ENCODE measurements around the gene ARAP3.

Gene ARAP3

DNA sequence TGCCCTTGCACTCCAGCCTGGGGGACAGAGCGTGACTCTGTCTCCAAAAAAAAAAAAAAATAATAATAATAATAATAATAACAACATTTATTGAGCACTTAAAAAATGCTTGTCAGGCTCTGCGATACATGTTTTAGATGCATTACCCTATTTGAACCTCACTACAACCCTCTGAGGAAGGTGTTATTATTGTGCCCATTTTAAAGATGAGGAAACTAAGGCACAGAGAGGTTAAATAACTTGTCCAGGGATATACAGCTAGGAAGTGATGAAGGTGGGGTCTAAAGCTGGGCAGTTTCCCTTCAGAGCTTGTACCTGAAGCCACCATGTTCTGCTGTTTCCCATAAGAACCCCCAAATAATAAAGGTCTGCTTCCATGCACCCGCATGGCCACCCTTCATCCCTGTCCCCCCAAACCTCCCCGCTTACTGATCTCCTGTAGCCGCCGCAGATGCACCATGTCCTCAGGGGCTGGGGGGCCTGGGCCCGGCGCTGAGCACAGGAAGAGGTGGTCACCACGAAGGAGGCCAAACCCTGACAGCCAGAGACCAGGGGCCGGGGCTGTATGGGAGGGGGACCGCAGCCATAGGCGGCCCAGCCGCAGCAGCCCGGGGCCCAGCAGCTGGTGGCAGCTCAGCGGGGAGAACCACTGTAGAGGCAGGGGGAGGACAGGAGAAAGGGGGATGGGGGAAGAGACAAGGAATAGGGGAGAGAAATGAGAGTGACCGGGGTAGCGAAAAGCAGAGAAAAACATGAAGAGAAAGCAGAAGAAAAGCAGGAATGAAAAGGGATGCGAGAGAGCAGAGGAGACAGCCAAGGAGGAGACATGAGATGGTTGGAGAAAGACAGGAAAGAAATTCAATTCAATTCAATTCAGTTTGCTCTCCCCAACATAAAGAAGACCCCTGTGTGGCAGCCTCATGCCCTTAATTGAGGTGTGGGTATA is 15.8 kb downstream of the ARAP3 start:
- DNase-seq = no peak

DNA sequence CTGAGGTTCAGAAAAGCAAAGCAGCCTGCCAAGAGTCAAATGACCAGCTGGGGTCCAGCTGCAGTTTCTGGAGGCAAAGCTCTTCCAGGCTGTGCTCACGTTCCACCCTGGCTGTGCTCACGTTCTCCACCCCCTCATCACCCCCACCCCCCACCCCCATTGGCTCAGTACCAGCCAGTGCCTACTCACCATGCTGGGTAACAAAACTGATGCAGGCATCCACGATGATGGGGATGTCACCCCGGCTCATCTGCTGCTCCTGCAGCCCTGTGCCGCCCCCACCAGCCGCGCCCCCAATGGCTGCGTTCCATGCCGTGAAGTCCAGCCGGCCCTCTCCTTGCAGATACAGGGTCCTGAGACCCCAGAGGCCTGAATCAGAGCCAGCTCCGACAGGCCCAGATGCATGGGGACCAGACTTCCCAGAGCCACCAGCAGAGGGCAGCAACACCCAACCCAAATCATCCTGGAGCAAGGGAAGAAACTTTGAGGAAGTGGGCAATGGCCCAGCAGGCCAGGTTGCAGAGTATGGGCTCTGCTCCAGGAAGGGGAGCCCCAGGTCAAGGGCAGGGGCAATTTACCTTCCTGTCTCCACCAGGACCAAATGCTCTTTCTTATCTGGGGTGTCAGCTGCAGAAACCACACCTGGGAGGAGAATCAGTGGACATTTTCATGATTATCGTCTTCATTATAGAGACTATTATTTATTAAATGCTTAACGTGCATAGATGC is 17.1 kb downstream of the ARAP3 start:
- peak; percentile 70 for DNase-seq

DNA sequence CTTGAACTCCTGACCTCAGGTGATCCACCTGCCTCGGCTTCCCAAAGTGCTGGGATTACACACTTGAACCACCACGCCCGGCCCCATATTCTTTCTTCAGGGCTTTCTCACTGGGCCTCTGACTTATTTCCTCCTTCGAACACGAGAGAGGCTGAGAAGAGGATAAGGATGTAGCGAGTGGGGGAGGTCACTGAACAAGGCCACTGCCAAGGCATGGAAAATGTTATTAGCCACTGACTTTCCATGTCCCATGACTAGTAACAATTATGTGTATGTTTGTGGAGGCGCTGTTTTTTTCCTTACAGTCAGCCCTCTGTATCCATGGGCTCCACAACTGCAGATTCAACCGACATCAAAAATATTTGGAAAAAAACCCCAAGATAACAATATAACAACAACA is 18.5 kb downstream of the ARAP3 start:
- DNase-seq = no peak

DNA sequence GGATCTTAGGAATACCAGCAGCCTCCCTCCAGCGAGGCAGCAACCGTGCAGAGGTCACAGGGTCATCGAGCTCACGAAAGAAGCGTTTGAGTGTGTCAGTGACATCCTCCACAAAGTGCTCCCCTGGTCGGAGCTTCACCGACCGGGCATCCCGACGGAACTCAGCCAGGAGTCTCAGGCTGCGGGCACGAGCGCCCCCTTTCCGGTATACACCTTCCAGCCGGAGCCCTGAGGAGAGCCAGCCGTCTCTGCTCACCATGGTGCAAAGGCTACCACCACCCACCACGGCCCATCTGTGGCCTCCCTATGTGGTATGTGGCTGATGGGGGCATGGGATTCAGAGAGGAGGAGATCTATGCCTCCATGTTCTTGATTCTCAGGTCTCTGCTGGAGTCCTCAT is 20.0 kb downstream of the ARAP3 start:
- no peak for DNase-seq

DNA sequence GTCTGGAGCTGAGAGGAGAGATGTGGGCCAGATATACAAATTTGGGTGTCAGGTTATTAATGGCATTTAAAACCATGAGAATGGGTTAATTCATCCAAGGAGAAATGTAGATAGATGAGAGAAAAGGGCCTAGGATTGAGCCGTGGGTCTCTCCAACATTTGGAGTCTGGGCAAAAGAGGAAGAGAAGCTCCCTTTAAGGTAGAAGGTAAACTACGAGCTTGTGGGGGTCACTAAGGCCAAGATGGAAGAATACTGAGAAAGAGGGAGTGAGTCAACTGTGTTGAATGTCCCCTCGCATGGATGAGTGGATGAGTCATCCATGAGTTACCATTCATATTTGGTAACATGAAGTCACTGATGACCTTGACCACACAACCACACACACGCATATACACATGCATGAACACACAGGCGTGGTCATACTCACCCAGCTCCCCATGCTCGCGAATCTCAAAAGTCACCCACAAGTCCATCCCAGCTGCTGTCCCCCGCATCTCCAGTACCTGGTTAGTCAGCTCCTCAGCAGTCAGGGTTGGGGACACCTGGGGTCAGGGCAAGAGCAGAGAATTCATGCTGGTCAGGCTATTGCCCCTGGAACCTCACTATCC is 24.0 kb downstream of the ARAP3 start:
- DNase-seq = no peak

DNA sequence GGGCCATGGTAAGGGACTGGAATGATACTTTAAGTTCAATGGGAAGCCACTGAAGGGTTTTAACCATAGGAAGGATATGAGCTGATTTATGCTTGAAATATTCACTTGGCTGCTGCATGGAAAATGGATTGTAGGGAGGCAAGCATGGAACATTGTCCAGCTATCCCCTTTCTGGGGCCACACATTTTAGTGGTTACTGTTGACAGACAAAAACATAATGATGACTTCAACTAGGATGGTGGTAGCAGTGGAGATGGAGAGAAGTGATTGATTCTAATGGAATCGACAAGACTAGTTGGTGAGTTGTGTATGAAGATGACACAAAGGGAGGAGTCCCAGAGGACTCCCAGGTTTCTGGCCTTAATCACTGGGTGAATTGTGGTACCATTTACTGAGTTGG is 24.6 kb downstream of the ARAP3 start:
- DNase-seq = no peak

DNA sequence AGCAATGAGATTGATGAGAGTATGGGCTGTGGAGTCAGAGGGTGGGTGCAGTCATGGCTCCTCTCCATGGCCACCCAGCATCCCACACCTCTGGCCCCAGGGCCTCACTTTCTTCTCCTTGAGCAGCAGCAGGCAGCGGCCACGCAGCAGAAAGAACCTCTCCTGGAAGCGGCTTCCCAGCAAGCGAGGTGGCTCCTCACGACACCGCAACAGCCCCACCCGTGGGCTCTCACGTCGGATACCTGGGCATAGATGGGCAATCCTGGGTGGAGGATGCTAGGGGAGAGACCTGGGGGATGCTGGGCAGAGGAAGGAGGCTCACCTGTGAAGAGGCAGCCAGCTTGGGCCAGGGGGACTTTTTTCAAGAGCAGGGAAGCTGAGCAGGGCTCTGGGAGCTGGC is 25.6 kb downstream of the ARAP3 start:
- no peak for DNase-seq

DNA sequence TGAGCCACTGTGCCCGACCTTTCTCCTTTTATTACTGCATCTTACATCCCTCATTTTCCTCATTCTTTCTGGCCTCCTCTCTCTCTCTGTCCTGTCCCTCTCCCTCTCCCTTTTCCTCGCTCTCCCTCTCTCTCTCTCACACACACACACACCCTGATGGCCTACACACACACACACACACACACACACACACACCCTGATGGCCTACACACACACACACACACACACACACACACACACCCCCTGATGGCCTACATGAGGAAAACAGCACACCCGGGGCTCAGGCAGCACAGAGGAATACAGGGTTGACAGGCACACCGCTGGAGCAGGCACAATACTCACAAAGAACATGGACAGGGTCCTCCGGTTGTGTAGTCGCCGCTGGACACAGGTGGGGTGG is 27.0 kb downstream of the ARAP3 start:
- DNase-seq = no peak

DNA sequence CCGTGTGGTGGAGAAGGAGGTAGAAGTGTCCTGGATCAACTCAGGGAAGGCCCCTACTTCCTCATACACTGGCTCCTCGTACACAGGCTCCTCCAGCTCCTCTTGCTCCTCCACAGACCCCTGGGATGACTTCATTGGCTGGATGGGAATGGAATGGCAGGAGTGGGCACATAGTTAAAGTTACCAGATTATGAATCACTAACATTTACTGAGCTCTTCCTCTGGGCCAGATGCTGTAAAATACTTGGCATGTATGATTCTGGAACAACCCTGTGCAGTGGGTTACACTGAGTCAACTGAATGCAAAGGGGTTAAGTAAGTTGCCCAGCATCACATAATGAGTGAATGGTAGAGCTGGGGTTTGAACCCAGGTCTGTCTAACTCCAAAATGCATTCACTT is 27.7 kb downstream of the ARAP3 start:
- no peak for DNase-seq

DNA sequence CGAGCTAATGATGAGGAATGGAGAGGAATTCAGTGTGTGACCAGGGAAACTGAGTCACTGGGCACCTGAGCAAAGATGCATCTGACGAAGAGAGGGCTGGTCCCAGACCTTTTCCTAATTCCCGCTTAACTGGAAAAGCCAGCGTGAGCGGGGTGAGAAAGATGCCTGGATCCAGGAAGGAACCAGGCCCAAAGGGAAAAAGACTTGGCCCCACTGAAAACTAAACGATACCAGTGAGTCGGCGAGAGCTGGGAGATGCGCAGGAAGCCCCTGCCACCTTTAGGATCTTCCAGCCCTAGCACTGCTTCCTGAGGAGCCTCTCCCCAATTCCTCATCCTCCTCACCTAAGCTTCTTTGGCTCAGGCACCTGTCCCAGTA is 30.3 kb downstream of the ARAP3 start:
- DNase-seq = no peak

DNA sequence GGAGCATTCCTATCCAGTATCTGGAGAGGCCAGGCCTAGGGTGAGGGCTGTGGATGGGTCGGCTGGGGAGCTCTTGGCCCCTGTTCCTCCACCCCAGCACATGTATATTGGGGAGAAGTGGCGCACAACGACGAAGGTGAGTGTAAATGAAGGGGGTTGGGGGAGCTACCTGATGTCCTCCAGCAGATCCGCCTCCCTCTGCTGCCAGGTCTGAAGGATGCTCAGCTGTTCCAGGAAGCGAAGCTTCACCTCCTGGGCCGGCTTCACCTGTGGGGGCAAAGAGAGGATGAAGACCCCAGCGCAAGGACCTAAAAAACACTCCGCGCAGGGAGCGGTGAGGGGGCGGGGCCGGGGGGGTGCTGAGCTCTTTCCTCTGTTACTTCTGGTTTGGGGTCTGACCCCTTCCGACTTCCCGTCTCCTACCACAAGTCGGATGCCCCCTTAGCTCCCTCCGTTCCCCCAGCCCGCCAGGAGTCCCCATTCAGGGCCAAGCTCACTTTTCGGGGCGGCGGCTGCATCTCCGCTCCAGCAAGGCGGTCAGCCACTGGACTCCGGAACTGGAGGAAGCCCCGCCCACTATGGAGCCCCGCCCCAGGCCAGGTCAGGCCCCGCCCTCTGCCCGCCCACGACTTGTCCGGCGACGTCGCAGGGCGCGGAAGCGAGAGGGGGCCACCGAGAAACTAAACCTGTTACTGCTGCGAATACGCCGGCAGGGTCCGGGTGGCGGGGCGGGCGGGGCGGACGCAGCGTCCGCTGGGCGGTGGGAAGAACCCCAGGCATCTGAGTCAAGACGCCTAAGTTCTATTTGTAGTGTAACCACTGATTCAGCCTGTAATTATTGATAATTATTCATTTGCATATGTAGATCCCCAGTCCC is 30.9 kb downstream of the ARAP3 start, which contains the start of gene FCHSD1:
TSS of gene FCHSD1 (minus strand) at position 568 of the 877 bp plus-strand sequence. CDS start at position 518, 50 bp downstream.
- DNase-seq = peak; percentile 72

DNA sequence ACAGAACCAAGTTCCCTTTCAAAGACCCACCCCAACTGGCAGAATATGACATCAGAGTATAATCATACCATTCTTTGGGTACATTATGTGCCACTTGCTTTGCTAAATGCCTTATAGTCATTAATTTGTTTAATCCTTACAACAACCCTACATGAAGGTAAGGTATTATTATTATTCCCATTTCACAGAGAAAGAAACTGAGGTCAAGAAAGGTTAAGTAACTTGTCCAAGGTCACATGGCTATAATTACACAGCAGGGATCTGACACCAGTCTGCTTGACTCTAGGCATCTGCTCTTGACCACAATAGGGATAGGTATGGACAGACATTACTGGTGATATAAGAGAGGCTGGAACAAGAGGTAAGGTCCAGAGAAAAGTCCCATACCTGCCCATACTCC is 32.1 kb downstream of the ARAP3 start:
- DNase-seq = no peak

DNA sequence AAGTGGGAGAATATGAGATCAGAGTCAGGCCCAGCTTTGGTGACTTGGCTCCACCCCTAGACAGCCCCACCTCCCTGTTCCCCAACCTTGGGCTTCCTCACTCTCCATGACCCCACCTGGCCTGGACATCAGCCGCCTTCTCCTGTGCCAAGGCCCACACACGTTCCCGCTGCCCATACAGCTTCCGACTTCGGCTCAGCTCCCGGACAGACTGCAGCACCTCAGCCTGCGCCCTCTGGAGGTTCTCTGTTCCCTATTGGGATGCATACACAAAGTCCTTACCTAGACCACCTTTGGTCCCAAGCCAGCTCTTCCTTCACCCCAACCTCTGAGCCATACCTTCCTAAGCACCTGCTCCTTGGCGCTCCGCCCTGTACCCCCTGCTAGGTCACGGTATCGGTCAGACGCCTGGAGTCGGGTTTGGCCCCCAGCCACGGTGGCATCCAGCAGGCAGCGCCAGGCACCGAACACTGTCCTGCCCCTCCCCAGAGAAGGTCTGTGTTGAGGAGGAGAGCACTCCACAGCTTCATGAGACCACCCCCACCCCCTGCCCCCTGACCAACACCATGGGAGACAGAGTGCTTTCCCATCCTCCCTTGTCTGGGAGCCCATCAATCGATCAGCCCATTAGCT is 32.9 kb downstream of the ARAP3 start:
- no peak for DNase-seq

DNA sequence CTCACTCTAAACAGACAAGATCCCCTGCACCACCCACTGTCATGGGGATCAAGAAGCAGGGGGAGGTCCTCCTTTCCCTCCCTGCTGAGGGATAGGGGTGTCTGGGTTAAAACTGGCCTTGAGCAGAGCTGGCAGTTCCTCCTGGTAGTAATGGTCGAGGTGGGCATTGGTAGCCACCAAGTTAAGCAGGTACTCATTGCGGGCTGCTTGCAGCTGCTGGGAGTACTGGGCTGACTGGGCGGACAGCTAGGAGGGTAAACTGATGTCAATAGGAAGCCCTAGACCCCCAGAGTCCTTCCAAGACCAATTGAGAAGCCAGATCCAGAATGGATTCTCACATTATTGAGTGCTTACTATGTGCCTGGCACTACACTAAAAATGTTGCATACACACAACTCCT is 34.2 kb downstream of the ARAP3 start:
- no peak for DNase-seq

DNA sequence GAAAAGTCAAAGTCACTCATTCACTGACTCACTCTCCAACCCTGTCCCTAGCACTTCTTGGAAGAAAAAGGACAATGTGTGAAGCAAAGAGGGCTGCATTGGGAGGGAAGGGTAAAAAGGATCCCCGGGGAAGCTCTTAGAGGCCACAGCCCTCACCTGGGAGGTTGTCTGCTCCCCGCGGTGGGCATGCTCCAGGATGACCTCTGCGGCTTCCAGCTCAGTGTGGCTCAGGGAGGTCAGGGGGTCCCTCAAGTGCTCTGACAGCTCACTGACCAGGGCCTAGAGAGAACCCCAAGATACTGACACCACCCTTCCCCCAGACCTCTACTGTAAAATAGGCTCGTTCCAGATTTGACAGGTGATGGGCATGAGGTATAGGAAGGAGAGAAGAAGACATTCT is 34.8 kb downstream of the ARAP3 start:
- DNase-seq = no peak

DNA sequence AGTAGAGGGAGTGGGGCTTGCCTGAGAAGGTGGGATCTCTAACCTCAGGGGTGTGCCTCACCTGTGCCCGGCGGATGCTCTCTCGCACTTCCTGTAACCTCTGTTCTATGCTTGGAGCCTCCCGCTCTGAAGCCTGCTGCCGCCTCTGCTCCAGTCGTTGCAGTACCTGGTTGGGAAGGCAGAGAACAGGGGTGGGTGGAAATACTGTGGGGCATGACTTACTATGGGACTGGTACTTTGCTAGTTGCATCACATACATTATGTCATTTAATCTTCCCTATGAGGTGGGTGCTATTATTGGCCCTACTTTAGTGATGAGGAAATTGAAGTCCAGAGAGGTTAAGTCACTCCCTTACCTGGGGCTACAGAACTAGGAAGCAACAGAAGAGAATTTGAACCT is 36.0 kb downstream of the ARAP3 start:
- no peak for DNase-seq

DNA sequence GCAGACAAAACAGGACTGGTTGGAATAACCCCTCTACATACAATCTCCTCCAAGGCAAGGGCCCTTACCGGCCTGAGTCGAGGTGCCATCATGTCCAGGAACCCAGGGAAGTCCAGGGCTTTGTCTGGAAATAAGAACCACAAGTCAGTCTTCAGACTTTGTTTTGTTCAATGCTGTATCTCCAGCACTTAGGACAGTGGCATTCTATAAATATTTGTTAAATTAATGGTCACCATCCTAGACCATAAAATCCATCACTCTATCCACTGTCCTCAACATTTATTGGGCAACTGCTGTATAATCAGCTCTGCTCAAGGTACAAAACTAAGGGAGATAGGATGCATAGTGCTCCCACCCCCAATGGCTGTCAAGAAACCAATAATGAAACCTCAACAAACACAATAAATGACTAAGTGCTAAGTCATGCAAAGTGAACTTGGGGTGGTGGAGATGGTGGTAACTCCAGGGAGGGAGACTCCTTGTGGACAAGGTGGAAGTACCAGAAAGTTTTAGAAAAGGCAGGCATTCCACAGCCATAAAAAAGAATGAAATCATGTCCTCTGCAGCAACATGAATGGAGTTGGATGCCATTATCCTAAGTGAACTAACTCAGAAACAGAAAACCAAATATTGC is 40.3 kb downstream of the ARAP3 start:
- DNase-seq = no peak

DNA sequence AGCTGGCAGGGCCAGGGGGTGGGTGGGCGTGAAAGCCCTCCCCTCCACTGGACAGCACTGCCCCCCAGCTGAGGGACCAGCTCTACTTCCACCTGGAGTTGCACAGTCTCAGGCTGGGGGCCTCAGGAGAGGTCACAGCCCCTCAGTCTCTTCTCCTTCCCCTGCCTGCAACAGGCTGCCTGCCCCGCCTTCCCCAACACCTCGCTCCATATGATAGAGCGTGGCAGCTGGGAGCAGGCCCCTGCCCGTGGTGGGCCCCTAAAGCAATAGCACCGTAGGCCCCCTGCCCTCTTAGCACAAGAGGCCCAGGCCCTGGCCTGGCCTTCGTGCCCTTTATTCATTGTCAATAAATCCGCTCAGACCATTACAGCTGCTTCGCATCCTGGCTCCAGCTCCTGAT is 41.3 kb downstream of the ARAP3 start:
- no peak for DNase-seq

DNA sequence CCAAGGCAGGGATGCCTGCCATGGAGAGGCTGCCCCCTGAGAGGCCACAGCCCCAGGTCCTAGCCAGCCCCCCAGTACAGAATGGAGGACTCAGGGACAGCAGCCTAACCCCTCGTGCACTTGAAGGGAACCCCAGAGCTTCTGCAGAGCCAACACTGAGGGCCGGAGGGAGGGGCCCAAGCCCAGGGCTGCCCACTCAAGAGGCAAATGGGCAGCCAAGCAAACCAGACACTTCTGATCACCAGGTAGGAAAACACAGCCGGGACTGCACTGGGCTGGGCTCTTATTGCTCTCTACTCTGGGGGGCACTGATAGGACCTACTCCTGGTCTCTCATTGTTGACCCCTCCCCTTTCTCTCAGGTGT is 42.0 kb downstream of the ARAP3 start:
- no peak for DNase-seq

DNA sequence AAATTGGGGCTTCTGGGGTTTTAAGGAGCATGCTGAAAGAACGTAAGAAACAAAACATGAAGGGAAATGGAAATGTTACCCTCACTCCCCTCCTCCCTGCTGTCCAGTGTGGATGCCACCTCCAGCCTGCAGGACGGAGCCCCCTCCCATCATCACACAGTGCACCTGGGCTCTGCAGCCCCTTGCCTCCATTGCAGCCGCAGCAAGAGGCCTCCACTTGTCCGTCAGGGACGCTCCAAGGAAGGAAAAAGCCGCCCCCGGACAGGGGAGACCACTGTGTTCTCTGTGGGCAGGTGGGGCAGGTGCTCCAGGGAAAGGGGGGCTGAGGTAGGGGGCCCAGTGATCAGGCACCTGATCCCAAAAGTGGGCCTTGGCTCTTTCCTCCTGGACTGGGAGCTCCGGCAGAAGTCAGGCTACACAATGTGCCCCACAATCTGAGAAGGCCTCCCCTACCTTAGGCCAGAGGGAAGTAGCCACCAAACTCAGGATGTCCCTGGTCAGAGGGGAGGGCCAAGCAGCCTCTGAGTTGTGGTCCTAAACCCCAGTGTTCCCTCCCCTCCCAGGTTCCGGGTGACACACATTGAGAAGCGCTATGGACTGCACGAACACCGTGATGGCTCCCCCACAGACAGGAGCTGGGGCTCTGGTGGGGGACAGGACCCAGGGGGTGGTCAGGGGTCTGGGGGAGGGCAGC is 42.5 kb downstream of the ARAP3 start:
- DNase-seq = no peak

DNA sequence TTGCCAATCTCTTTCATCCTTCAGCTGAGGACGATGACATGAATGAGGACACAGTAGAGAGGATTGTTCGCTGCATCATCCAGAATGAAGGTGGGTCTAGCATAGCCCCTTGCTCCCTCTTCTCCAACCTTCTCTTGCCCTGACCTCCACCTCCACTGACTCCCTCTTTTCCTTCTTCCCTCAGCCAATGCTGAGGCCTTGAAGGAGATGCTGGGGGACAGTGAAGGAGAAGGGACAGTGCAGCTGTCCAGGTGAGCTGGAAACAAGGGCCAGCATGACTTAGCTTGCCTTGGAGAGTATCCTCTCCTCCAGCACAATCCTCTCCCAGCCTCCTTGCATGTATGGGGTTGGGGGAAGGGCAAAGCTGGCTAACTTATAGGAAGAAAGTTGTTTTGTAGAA is 43.3 kb downstream of the ARAP3 start:
- no peak for DNase-seq
